H1 (cell line): ENCODE measurements around the gene SCN4A.

ENCODE experiments used
- EP300 ChIP-seq, 2 experiments: IDR thresholded peaks; 1 replicate in 1 of 2; 2 replicates in 1 of 2; pipeline ENCODE4 v1.6.1; 2011 to 2012; ENCODE audit warnings: low read depth in 2 of 2, low read length in 2 of 2, mild to moderate bottlenecking in 2 of 2, borderline replicate concordance in 1 of 2, inconsistent platforms in 1 of 2, moderate library complexity in 1 of 2
- MAFK ChIP-seq: IDR thresholded peaks from 2 replicates; pipeline ENCODE4 v1.6.1; 2012; ENCODE audit warnings: low read depth, mild to moderate bottlenecking, improper control_type of control experiment, low read length
- SIX5 ChIP-seq: IDR thresholded peaks from 2 replicates; pipeline ENCODE4 v1.6.1; 2011; ENCODE audit warnings: mild to moderate bottlenecking, low read depth, low read length
- TCF12 ChIP-seq: IDR thresholded peaks from 2 replicates; pipeline ENCODE4 v1.6.1; 2011; ENCODE audit warnings: low read depth, mild to moderate bottlenecking, low read length

DNA sequence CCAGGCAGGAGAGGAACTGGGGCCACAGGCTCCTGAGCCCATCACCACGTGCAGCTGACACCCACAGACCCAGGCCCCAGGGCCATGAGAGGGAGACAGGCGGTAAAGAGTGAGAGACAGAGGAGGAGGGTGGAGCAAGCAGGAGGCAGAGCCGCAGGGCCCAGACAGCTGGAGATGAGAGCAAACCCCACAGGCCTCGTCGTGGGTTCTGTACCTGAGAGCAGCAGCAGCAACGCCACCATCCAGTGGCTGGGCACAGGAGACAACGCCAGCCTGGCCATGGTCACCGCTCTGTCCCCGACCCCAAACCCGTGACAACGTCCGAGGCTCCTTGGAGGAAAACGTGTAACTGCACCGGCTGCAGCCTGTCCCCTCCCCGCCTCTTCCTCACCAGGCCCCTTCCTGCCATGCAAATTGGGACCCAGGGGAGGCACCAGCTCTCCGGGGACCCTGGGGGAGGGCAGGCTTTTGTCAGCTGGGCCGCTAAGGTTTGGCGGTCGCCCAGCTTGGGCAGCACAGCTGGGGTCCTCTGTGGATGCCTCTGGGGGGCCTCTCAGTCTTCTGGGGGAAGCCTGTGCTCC is 40.6 kb downstream of the SCN4A start, which contains the start of gene CD79B:
- no peak for TF ChIP-seq MAFK
- no peak for TF ChIP-seq SIX5
- TF ChIP-seq EP300 (IDR thresholded peaks at IDR 0.05; ENCODE audit: borderline replicate concordance in 1 of 2, low read depth in 2 of 2, low read length in 2 of 2): no peak
- TF ChIP-seq TCF12: no peak
